H9 (cell line): ENCODE results near the gene ZFP37. TPM values are rescaled to one million over a fixed set of nuclear protein-coding genes. Genes with fewer than 3 reads are reported as not detected.
"Not testable (repeated sequence)": the region's sequence is repeated elsewhere in the genome, so short reads cannot be mapped to it uniquely, and the experiment has no call there.

ENCODE experiments used
- DNase-seq: peaks from one replicate; pipeline ENCODE4 v3.0.0-alpha.2; 2017
- H2AFZ ChIP-seq: one replicate; pipeline ENCODE4 v1.6.1; 2013; ENCODE audit warnings: mild to moderate bottlenecking, low read length, control low read depth, moderate library complexity
- H2AK5ac ChIP-seq: 2 replicates; pipeline ENCODE4 v1.6.1; 2013; ENCODE audit warnings: low read length, control low read depth, mixed read lengths; ENCODE audit not compliant: insufficient read length
- H2BK120ac ChIP-seq: one replicate; pipeline ENCODE4 v1.6.1; 2013; ENCODE audit warnings: low read depth, mild to moderate bottlenecking, low read length, control low read depth, inconsistent platforms; ENCODE audit not compliant: poor library complexity, severe bottlenecking
- H2BK12ac ChIP-seq: 2 replicates; pipeline ENCODE4 v1.6.1; 2013; ENCODE audit warnings: low read length, control low read depth, mixed read lengths, low read depth; ENCODE audit not compliant: insufficient read length
- H2BK15ac ChIP-seq: 2 replicates; pipeline ENCODE4 v1.6.1; 2013; ENCODE audit warnings: low read depth, low read length, control low read depth
- H2BK20ac ChIP-seq: one replicate; pipeline ENCODE4 v1.6.1; 2013; ENCODE audit warnings: low read depth, mild to moderate bottlenecking, low read length, control low read depth, inconsistent platforms; ENCODE audit not compliant: poor library complexity, severe bottlenecking
- H2BK5ac ChIP-seq: 2 replicates; pipeline ENCODE4 v1.6.1; 2013; ENCODE audit warnings: low read length, control low read depth, mixed read lengths; ENCODE audit not compliant: insufficient read length
- H3K14ac ChIP-seq: 2 replicates; pipeline ENCODE4 v1.6.1; 2013; ENCODE audit warnings: low read length, control low read depth; ENCODE audit not compliant: insufficient read depth
- H3K18ac ChIP-seq: 2 replicates; pipeline ENCODE4 v1.6.1; 2013; ENCODE audit warnings: low read depth, mild to moderate bottlenecking, mixed read lengths, low read length, control low read depth; ENCODE audit not compliant: insufficient read length
- H3K23ac ChIP-seq: 2 replicates; pipeline ENCODE4 v1.6.1; 2013; ENCODE audit warnings: low read length, control low read depth, mixed read lengths, low read depth; ENCODE audit not compliant: insufficient read length
- H3K23me2 ChIP-seq: 2 replicates; pipeline ENCODE4 v1.6.1; 2013; ENCODE audit warnings: low read depth, mild to moderate bottlenecking, mixed read lengths, low read length, control low read depth; ENCODE audit not compliant: insufficient read length, poor library complexity, severe bottlenecking
- H3K27ac ChIP-seq: 2 replicates; pipeline ENCODE4 v1.5.1; 2013; ENCODE audit warnings: low read length, control low read depth, mixed read lengths, low read depth; ENCODE audit not compliant: insufficient read length
- H3K27me3 ChIP-seq: 2 replicates; pipeline ENCODE4 v1.6.1; 2013; ENCODE audit warnings: low read length, control low read depth, inconsistent platforms; ENCODE audit not compliant: insufficient read depth
- H3K4ac ChIP-seq: 2 replicates; pipeline ENCODE4 v1.6.1; 2013; ENCODE audit warnings: low read depth, mild to moderate bottlenecking, control low read depth, inconsistent platforms, low read length, moderate library complexity
- H3K4me1 ChIP-seq: 2 replicates; pipeline ENCODE4 v1.6.1; 2013; ENCODE audit warnings: low read length, control low read depth, inconsistent platforms; ENCODE audit not compliant: insufficient read depth
- H3K4me2 ChIP-seq: 2 replicates; pipeline ENCODE4 v1.6.1; 2013; ENCODE audit warnings: low read length, control low read depth, mixed read lengths; ENCODE audit not compliant: insufficient read length, insufficient read depth
- H3K56ac ChIP-seq: 2 replicates; pipeline ENCODE4 v1.6.1; 2013; ENCODE audit warnings: low read depth, mild to moderate bottlenecking, mixed read lengths, low read length, control low read depth; ENCODE audit not compliant: insufficient read length
- H3K79me1 ChIP-seq: 2 replicates; pipeline ENCODE4 v1.6.1; 2013; ENCODE audit warnings: low read depth, mild to moderate bottlenecking, moderate library complexity, low read length, control low read depth, inconsistent platforms; ENCODE audit not compliant: insufficient read depth, poor library complexity, severe bottlenecking
- H3K79me2 ChIP-seq: 2 replicates; pipeline ENCODE4 v1.6.1; 2013; ENCODE audit warnings: low read length, control low read depth, inconsistent platforms; ENCODE audit not compliant: insufficient read depth
- H3K9ac ChIP-seq: 2 replicates; pipeline ENCODE4 v1.6.1; 2013; ENCODE audit warnings: low read length, control low read depth, mixed read lengths; ENCODE audit not compliant: insufficient read length; ENCODE audit errors: extremely low read depth
- H3K9me3 ChIP-seq: one replicate; pipeline ENCODE4 v1.6.1; 2013; ENCODE audit warnings: low read depth, low read length, inconsistent platforms; ENCODE audit not compliant: control insufficient read depth
- H3T11ph ChIP-seq: one replicate; pipeline ENCODE4 v1.6.1; 2013; ENCODE audit warnings: mild to moderate bottlenecking, low read length, control low read depth, inconsistent platforms
- H4K20me1 ChIP-seq: one replicate; pipeline ENCODE4 v1.6.1; 2013; ENCODE audit not compliant: control insufficient read depth, insufficient read length, insufficient read depth
- H4K5ac ChIP-seq: 2 replicates; pipeline ENCODE4 v1.6.1; 2013; ENCODE audit warnings: low read depth, mild to moderate bottlenecking, mixed read lengths, low read length, control low read depth; ENCODE audit not compliant: insufficient read length
- H4K8ac ChIP-seq: replicated peaks from 2 replicates; pipeline ENCODE4 v1.6.1; 2013; ENCODE audit warnings: low read length, control low read depth, mixed read lengths, low read depth; ENCODE audit not compliant: insufficient read length
- H4K91ac ChIP-seq: 2 replicates; pipeline ENCODE4 v1.6.1; 2013; ENCODE audit warnings: low read depth, mild to moderate bottlenecking, moderate library complexity, mixed read lengths, low read length, control low read depth; ENCODE audit not compliant: insufficient read length
- H3K27ac Mint-ChIP-seq, 3 experiments: 2 replicates in 2 of 3; 3 replicates in 1 of 3; pipeline ENCODE4 v1.8.0; 2020 to 2021; ENCODE audit warnings: mixed read lengths in 3 of 3, mild to moderate bottlenecking in 1 of 3, moderate library complexity in 1 of 3
- H3K27me3 Mint-ChIP-seq: 2 replicates; pipeline ENCODE4 v1.8.0; 2021; ENCODE audit warnings: low read depth, mild to moderate bottlenecking, moderate library complexity, mixed read lengths
- H3K36me3 Mint-ChIP-seq, 3 experiments: 2 replicates in 2 of 3; 3 replicates in 1 of 3; pipeline ENCODE4 v1.8.0; 2020 to 2021; ENCODE audit warnings: low read depth in 3 of 3, mixed read lengths in 3 of 3; ENCODE audit not compliant: insufficient read depth in 1 of 3
- H3K4me1 Mint-ChIP-seq, 2 experiments: 2 replicates each; pipeline ENCODE4 v1.8.0; 2020; ENCODE audit warnings: mixed read lengths in 2 of 2
- H3K4me3 Mint-ChIP-seq, 2 experiments: 2 replicates in 1 of 2; 3 replicates in 1 of 2; pipeline ENCODE4 v1.8.0; 2020 to 2021; ENCODE audit warnings: mild to moderate bottlenecking in 2 of 2, mixed read lengths in 2 of 2, moderate library complexity in 1 of 2
- H3K9me3 Mint-ChIP-seq, 2 experiments: 2 replicates in 1 of 2; 3 replicates in 1 of 2; pipeline ENCODE4 v1.8.0; 2020; ENCODE audit warnings: mild to moderate bottlenecking in 2 of 2, mixed read lengths in 2 of 2, moderate library complexity in 1 of 2
- WGBS: extraction: QIAGEN DNeasy Blood & Tissue Kit; methylation state at CpG from one replicate; pipeline ENCODE4 v1.1.7; 2013; ENCODE audit warnings: missing lambda C conversion rate, low lambda C conversion rate, mixed read lengths; ENCODE audit not compliant: insufficient read length; ENCODE audit errors: extremely low coverage; 5-methylcytosine and 5-hydroxymethylcytosine counted together
- total RNA-seq: library from RNA; stranded (reverse); gene quantifications from 2 replicates; pipeline ENCODE4 v1.2.1, GENCODE V29; 2021

The ZFP37 gene
- total RNA-seq, 1 experiment from 2014 or later: 5.1 TPM

GRCh38 chr9:113061072-113061850, 4.7 kb upstream of the ZFP37 start:
- not testable (repeated sequence) for H2AK5ac ChIP-seq
- peaks cover 28% of the 10 kb centered on the region for H3K27me3 ChIP-seq
- peak; percentile 30 for DNase-seq

DNA sequence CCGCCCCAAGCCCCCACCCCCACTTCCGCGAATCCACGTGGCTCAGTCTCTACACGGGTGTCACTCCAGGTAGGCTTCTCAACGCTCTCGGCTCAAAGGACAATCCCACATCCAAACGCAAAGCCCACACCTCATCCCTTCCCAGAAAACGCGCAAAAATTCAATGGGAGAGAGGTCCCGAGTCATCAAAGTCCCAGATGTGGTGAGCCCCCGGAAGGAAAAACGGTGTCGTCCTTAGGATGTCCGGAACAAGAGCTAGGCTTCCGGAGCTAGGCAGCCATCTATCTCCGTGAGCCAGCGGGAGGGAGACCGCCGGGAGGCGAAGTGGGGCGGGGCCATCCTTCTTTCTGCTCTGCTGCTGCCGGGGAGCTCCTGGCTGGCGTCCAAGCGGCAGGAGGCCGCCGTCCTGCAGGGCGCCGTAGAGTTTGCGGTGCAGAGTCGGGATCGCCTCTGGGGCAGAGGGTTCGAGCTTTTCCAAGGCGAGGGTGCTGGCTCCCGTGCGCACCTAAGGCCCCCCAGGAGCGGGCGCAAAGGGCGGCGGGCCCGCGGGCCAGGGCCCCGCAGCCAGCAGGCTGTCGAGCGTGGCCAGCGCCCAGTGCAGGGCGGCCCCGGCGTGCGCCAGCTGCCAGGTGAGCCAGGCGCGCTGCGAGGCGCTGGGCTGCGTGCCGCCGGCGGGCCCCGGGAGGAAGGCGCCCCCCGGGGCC, 3.2 kb upstream of the ZFP37 start:
- H3K27ac Mint-ChIP-seq: peak overlapping the region in 1 of 3 experiments; percentile 29; a peak in 1 of 7 replicates
- no CpG with 5 or more reads among the region's 61 CpGs for WGBS
- not testable (repeated sequence) for H3K9me3 ChIP-seq, H2BK120ac ChIP-seq, H3K79me2 ChIP-seq, H3T11ph ChIP-seq, H3K4ac ChIP-seq, H4K20me1 ChIP-seq, H3K4me1 Mint-ChIP-seq, H3K4me2 ChIP-seq, H3K79me1 ChIP-seq, H4K5ac ChIP-seq, H2AFZ ChIP-seq, H3K23ac ChIP-seq, H2BK12ac ChIP-seq, H2AK5ac ChIP-seq, H3K36me3 Mint-ChIP-seq, H3K9ac ChIP-seq, H3K4me1 ChIP-seq, H3K56ac ChIP-seq, H4K91ac ChIP-seq, H4K8ac ChIP-seq, H3K27ac ChIP-seq, H3K18ac ChIP-seq, H3K14ac ChIP-seq, H2BK20ac ChIP-seq, H2BK15ac ChIP-seq, H2BK5ac ChIP-seq
- Histone ChIP-seq H3K27me3 (peaks cover 28% of the 10 kb centered on the region), H3K23me2 (peaks cover 10% of the 10 kb centered on the region)
- H3K27me3 Mint-ChIP-seq: peaks cover 13% of the 10 kb centered on the region
- H3K9me3 Mint-ChIP-seq: peaks cover 10 to 13% of the 10 kb centered on the region in 2 experiments; a peak in 3 of 5 replicates
- DNase-seq: peak; percentile 26
- peak overlapping the region in 1 of 2 experiments; percentile 18; a peak in 1 of 5 replicates for H3K4me3 Mint-ChIP-seq

More at GRCh38 chr9:113061072-113061850, 4.7 kb upstream of the ZFP37 start:
- not testable (repeated sequence) for H4K8ac ChIP-seq, H3K27ac ChIP-seq, H4K5ac ChIP-seq, H3K4me1 ChIP-seq, H3T11ph ChIP-seq, H4K91ac ChIP-seq, H4K20me1 ChIP-seq, H3K9me3 ChIP-seq, H3K23ac ChIP-seq, H2BK15ac ChIP-seq, H3K36me3 Mint-ChIP-seq, H2BK120ac ChIP-seq, H3K23me2 ChIP-seq, H3K79me1 ChIP-seq, H2BK12ac ChIP-seq, H3K14ac ChIP-seq, H3K4ac ChIP-seq, H3K4me3 Mint-ChIP-seq, H2AFZ ChIP-seq, H3K56ac ChIP-seq, H2BK20ac ChIP-seq, H3K18ac ChIP-seq, H3K9ac ChIP-seq, H3K4me2 ChIP-seq, H3K27ac Mint-ChIP-seq, H2BK5ac ChIP-seq, H3K4me1 Mint-ChIP-seq, H3K79me2 ChIP-seq
- Mint-ChIP-seq H3K9me3 (peaks cover 10 to 13% of the 10 kb centered on the region in 2 experiments; a peak in 3 of 5 replicates), H3K27me3 (peaks cover 13% of the 10 kb centered on the region)
- no CpG with 5 or more reads among the region's 33 CpGs for WGBS
